TTC549 (cell line): ENCODE data around the gene CYB5R2.
"Not testable (repeated sequence)": the region's sequence is repeated elsewhere in the genome, so short reads cannot be mapped to it uniquely, and the experiment has no call there.

Source experiments
- FAIRE-seq: peaks from 2 replicates; lab custom pipeline; 2012; peaks lifted over from hg19 to GRCh38; lab: Jason Lieb, UNC

CYB5R2 gene

GRCh38 chr11:7668911-7669310, 4.4 kb downstream of the CYB5R2 start:
- FAIRE-seq = no peak

GRCh38 chr11:7668464-7668863, 4.8 kb downstream of the CYB5R2 start:
- no peak for FAIRE-seq

GRCh38 chr11:7667460-7667859, 5.8 kb downstream of the CYB5R2 start:
- FAIRE-seq = no peak

- FAIRE-seq = no peak
These were observed 6.9 kb downstream of the CYB5R2 start for GRCh38 chr11:7666292-7666866.

GRCh38 chr11:7665473-7666291, 7.6 kb downstream of the CYB5R2 start:
- FAIRE-seq = no peak

GRCh38 chr11:7664867-7665266, 8.4 kb downstream of the CYB5R2 start:
- FAIRE-seq = no peak

- FAIRE-seq = not testable (repeated sequence)
These were observed 9.8 kb downstream of the CYB5R2 start for GRCh38 chr11:7663531-7663930.

- no peak for FAIRE-seq
These were observed 15.8 kb downstream of the CYB5R2 start for GRCh38 chr11:7657306-7658025.

- FAIRE-seq = no peak
These were observed 16.6 kb downstream of the CYB5R2 start for GRCh38 chr11:7656704-7657103.

- FAIRE-seq = no peak
These were observed 17.8 kb downstream of the CYB5R2 start for GRCh38 chr11:7655253-7656217.

GRCh38 chr11:7654195-7654705, 19.1 kb downstream of the CYB5R2 start:
- no peak for FAIRE-seq

- FAIRE-seq = no peak
These were observed 21.6 kb downstream of the CYB5R2 start for GRCh38 chr11:7651700-7652099.

- no peak for FAIRE-seq
These were observed 22.2 kb downstream of the CYB5R2 start for GRCh38 chr11:7651140-7651551.

- no peak for FAIRE-seq
These were observed 25.0 kb downstream of the CYB5R2 start for GRCh38 chr11:7648264-7648663.

GRCh38 chr11:7646866-7647265, 26.4 kb downstream of the CYB5R2 start:
- FAIRE-seq = no peak

GRCh38 chr11:7645206-7645605, 28.1 kb downstream of the CYB5R2 start:
- no peak for FAIRE-seq

- FAIRE-seq = no peak
These were observed 30.0 kb downstream of the CYB5R2 start for GRCh38 chr11:7643314-7643713.

GRCh38 chr11:7642747-7643146, 30.6 kb downstream of the CYB5R2 start:
- no peak for FAIRE-seq

- no peak for FAIRE-seq
These were observed 32.5 kb downstream of the CYB5R2 start for GRCh38 chr11:7640816-7641215.

- no peak for FAIRE-seq
These were observed 33.7 kb downstream of the CYB5R2 start for GRCh38 chr11:7639643-7640025.

- no peak for FAIRE-seq
These were observed 34.3 kb downstream of the CYB5R2 start for GRCh38 chr11:7638710-7639642.
